Activated naive CD8-positive, alpha-beta T cell treated with anti-CD3 and anti-CD28 coated beads, Interleukin-2, amount 10 ng/mL, durations not matched to agents 7 days and 5 days (primary cell): ENCODE results near the gene MAP1LC3B2. TPM values are rescaled to one million over a fixed set of nuclear protein-coding genes. Genes with fewer than 3 reads are reported as not detected.

ENCODE experiments used
- ATAC-seq: fragments of 150-1000 bp; cut with Tn5 transposase; one replicate; pipeline ENCODE4 v1.10.0; 2021; ENCODE audit warnings: low read depth, moderate library complexity
- POLR2A ChIA-PET: fragments of 350-600 bp; sonication (Branson Sonifier 250); formaldehyde crosslinking; loops from one replicate; lab custom pipeline; 2021; ENCODE audit warnings: antibody characterized with exemption; lab: Charles Lee
- DNase-seq: peaks from one replicate; pipeline ENCODE4 v3.0.0; 2021
- H3K27ac Mint-ChIP-seq: one replicate; pipeline ENCODE4 v1.8.0; 2022; ENCODE audit warnings: mild to moderate bottlenecking, mixed read lengths
- H3K27me3 Mint-ChIP-seq: one replicate; pipeline ENCODE4 v1.8.0; 2022; ENCODE audit warnings: mild to moderate bottlenecking, moderate library complexity, mixed read lengths
- H3K36me3 Mint-ChIP-seq: one replicate; pipeline ENCODE4 v1.8.0; 2021; ENCODE audit warnings: mild to moderate bottlenecking, mixed read lengths
- H3K4me1 Mint-ChIP-seq: one replicate; pipeline ENCODE4 v1.8.0; 2021; ENCODE audit warnings: mixed read lengths
- H3K4me3 Mint-ChIP-seq: one replicate; pipeline ENCODE4 v1.8.0; 2022; ENCODE audit warnings: mild to moderate bottlenecking, moderate library complexity, mixed read lengths
- H3K9me3 Mint-ChIP-seq: one replicate; pipeline ENCODE4 v1.8.0; 2021; ENCODE audit warnings: mixed read lengths
- total RNA-seq, 2 experiments: library from RNA; stranded (reverse); gene quantifications; one replicate each; pipeline ENCODE4 v1.2.3, GENCODE V29; 2021

MAP1LC3B2 gene
- total RNA-seq, 2 experiments from 2014 or later, result 0.85 to 0.89 TPM

GRCh38 chr12:116626153-116626552 lies 67.0 kb downstream of the MAP1LC3B2 start:
- no peaks in the 10 kb centered on the region for H3K36me3 Mint-ChIP-seq
- H3K4me3 Mint-ChIP-seq, result no peak overlapping the region
- POLR2A ChIA-PET, result no interaction called here
- H3K27ac Mint-ChIP-seq, result no peak overlapping the region
- H3K9me3 Mint-ChIP-seq, result peaks cover 8% of the 10 kb centered on the region
- no peaks in the 10 kb centered on the region for H3K4me1 Mint-ChIP-seq
- DNase-seq (no peak), ATAC-seq (no peak)
- peaks cover 6% of the 10 kb centered on the region for H3K27me3 Mint-ChIP-seq

Other genes starting within 250 kb of the MAP1LC3B2 start
- 10 to 100 TPM; 26.5 to 26.7 TPM for gene SPRING1, start 178.7 kb downstream of the MAP1LC3B2 start, total RNA-seq
- 10 to 100 TPM; 10.8 to 11.4 TPM for gene RNFT2, start 178.9 kb downstream of the MAP1LC3B2 start, total RNA-seq